Fibroblast of mammary gland (primary cell): Measurements from ENCODE around the gene MAP3K2.

Experiments
- DNase-seq: peaks from one replicate; pipeline ENCODE4 v3.0.0-alpha.2; 2010; ENCODE audit warnings: low read depth
- H3K4me3 ChIP-seq: 2 replicates; pipeline ENCODE4 v1.5.1; 2011; ENCODE audit warnings: low read depth, mild to moderate bottlenecking, low read length, moderate library complexity; ENCODE audit not compliant: control insufficient read depth
- CTCF ChIP-seq: conservative IDR thresholded peaks from 2 replicates; pipeline ENCODE4 v1.5.1; 2011; ENCODE audit warnings: low read depth, low read length, inconsistent platforms; ENCODE audit not compliant: control insufficient read depth, insufficient read depth

The MAP3K2 gene

GRCh38 chr2:127428815-127429109 is 41.0 kb upstream of the MAP3K2 start:
- H3K4me3 ChIP-seq: no peak overlapping the region
- TF ChIP-seq CTCF: no peak
- DNase-seq: no peak

DNA sequence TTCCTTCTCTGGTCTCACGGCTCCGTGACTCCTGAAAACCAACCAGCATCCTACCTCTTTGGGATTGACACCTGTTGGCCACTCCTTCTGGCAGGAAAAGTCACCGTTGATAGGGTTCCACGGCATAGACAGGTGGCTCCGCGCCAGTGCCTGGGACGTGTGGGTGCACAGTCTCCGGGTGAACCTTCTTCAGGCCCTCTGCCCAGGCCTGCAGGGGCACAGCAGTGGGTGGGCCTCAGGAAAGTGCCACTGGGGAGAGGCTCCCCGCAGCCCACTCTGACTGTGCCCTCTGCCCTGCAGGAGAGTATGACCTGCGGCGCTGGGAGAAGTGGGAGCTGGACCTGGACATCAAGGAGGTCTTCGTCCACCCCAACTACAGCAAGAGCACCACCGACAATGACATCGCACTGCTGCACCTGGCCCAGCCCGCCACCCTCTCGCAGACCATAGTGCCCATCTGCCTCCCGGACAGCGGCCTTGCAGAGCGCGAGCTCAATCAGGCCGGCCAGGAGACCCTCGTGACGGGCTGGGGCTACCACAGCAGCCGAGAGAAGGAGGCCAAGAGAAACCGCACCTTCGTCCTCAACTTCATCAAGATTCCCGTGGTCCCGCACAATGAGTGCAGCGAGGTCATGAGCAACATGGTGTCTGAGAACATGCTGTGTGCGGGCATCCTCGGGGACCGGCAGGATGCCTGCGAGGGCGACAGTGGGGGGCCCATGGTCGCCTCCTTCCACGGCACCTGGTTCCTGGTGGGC is 40.5 kb upstream of the MAP3K2 start:
- DNase-seq: no peak
- H3K4me3 ChIP-seq: no peak overlapping the region
- no peak for TF ChIP-seq CTCF

GRCh38 chr2:127427376-127428056 is 39.7 kb upstream of the MAP3K2 start:
- no peak for TF ChIP-seq CTCF
- no peak overlapping the region for H3K4me3 ChIP-seq
- DNase-seq: no peak

DNA sequence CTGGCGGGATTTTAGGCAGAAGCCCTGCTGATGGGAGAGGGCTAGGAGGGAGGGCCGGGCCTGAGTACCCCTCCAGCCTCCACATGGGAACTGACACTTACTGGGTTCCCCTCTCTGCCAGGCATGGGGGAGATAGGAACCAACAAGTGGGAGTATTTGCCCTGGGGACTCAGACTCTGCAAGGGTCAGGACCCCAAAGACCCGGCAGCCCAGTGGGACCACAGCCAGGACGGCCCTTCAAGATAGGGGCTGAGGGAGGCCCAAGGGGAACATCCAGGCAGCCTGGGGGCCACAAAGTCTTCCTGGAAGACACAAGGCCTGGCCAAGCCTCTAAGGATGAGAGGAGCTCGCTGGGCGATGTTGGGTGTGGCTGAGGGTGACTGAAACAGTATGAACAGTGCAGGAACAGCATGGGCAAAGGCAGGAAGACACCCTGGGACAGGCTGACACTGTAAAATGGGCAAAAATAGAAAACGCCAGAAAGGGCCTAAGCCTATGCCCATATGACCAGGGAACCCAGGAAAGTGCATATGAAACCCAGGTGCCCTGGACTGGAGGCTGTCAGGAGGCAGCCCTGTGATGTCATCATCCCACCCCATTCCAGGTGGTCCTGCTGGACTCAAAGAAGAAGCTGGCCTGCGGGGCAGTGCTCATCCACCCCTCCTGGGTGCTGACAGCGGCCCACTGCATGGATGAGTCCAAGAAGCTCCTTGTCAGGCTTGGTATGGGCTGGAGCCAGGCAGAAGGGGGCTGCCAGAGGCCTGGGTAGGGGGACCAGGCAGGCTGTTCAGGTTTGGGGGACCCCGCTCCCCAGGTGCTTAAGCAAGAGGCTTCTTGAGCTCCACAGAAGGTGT is 39.0 kb upstream of the MAP3K2 start:
- no peak for DNase-seq
- TF ChIP-seq CTCF: no peak
- no peak overlapping the region for H3K4me3 ChIP-seq

DNA sequence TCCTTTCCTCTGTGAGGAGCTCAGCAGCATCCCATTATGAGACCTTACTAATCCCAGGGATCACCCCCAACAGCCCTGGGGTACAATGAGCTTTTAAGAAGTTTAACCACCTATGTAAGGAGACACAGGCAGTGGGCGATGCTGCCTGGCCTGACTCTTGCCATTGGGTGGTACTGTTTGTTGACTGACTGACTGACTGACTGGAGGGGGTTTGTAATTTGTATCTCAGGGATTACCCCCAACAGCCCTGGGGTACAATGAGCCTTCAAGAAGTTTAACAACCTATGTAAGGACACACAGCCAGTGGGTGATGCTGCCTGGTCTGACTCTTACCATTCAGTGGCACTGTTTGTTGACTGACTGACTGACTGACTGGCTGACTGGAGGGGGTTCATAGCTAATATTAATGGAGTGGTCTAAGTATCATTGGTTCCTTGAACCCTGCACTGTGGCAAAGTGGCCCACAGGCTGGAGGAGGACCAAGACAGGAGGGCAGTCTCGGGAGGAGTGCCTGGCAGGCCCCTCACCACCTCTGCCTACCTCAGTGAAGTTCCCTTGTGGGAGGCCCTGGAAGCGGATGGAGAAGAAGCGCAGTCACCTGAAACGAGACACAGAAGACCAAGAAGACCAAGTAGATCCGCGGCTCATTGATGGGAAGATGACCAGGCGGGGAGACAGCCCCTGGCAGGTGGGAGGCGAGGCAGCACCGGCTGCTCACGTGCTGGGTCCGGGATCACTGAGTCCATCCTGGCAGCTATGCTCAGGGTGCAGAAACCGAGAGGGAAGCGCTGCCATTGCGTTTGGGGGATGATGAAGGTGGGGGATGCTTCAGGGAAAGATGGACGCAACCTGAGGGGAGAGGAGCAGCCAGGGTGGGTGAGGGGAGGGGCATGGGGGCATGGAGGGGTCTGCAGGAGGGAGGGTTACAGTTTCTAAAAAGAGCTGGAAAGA is 38.0 kb upstream of the MAP3K2 start:
- DNase-seq: no peak
- TF ChIP-seq CTCF: no peak
- H3K4me3 ChIP-seq: no peak overlapping the region

DNA sequence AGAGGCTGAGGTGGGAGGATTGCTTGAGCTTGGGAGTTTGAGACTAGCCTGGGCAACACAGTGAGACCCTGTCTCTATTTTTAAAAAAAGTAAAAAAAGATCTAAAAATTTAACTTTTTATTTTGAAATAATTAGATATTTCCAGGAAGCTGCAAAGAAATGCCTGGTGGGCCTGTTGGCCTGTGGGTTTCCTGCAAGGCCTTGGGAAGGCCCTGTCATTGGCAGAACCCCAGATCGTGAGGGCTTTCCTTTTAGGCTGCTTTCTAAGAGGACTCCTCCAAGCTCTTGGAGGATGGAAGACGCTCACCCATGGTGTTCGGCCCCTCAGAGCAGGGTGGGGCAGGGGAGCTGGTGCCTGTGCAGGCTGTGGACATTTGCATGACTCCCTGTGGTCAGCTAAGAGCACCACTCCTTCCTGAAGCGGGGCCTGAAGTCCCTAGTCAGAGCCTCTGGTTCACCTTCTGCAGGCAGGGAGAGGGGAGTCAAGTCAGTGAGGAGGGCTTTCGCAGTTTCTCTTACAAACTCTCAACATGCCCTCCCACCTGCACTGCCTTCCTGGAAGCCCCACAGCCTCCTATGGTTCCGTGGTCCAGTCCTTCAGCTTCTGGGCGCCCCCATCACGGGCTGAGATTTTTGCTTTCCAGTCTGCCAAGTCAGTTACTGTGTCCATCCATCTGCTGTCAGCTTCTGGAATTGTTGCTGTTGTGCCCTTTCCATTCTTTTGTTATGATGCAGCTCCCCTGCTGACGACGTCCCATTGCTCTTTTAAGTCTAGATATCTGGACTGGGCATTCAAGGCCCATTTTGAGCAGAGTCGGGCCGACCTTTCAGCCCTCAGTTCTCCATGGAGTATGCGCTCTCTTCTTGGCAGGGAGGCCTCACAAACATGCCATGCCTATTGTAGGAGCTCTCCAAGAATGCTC is 37.1 kb upstream of the MAP3K2 start:
- H3K4me3 ChIP-seq: no peak overlapping the region
- TF ChIP-seq CTCF: no peak
- peak; percentile 17 for DNase-seq
